ENCODE results near the gene PPID.
"Not testable (repeated sequence)": the region's sequence is repeated elsewhere in the genome, so short reads cannot be mapped to it uniquely, and the experiment has no call there.

The PPID gene

DNA sequence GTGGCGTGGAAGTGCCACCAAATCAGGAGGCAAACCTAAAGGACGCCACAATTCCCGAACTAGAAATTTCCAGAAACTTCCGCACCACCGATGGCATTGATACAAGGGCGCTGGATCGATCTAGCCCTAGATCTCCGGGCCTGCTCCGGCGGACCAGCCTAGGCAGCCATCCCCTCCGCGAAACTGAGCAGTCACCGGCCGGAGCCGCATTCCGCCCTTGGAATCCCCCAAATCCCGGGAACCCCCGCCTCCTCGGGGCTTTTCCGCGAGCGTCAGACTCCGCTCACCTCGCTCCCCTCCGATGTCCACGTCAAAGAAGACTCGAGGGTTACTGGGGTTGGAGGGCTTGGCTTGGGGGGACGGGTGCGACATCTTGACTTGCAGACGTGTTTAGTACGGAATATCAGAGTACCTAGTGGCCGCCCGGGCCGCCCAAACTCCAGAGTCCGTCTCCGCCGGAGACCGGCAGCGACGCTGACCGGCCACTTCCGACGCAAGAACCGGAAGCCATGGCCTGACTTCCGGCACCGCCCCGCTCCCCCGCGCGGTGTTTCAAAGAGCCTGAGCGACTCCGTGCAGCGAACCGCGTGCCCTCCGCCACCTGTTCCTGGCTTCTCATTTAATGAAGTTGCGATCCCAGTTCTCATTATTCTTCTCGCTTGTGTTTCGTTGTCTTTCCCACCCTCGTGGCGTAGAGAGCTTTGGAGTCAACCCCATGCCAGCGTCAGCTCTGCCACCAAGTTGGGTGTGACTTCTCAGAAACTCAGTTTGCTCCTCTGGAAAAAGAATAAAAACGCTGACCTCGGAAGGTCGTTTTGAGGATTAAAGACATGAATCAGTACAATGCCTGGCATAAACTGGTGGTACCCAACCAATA lies at the start of gene PPID:
TSS of gene PPID (minus strand) at position 480 of the 877 bp plus-strand sequence. CDS start at position 372, 108 bp downstream.
- peak; percentile 63 for DNase-seq (ENCODE audit: insufficient read length, low spot score)
- FAIRE-seq: peak; percentile 93

DNA sequence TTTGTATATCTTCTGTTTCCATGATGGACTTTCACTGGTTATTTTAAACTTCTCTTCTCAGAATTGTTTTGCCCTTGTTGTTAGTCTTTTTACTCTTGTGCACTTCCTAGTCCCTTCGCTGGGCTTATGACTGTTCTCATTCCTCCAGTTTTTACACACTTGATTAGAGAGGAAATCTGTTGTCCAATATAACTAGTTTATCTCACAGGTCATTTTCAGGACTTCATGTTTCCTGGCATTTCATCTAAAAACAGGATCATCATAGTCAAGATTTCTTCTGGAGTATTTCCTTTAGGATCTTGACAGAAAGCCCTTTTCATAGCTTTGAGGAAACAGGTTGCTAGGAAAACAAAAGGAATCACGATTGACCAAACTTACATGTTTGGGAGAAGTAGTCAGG lies 48.6 kb upstream of the PPID start:
- FAIRE-seq (no peak), DNase-seq (ENCODE audit: insufficient read length, low spot score) (no peak)

DNA sequence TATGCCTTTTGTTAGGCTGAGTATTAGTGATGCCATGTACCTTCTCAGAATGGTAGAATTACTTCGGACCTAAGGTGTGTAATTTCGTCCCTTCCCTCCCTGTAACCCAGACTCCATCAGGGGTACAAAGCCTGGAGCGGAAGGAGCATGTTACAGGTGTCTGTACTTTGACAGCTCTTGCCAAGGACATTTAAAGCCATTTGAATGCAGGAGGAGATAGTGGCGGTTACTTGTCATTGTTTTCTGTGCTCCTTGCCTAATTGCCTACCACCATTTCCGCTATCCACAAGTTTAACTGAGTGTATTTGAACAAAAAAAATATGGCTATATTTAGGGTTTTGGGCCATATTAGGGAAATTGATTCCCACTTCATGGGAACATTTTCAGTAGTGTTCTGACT lies 47.5 kb upstream of the PPID start:
- no peak for DNase-seq (ENCODE audit: insufficient read length, low spot score)
- FAIRE-seq: no peak

DNA sequence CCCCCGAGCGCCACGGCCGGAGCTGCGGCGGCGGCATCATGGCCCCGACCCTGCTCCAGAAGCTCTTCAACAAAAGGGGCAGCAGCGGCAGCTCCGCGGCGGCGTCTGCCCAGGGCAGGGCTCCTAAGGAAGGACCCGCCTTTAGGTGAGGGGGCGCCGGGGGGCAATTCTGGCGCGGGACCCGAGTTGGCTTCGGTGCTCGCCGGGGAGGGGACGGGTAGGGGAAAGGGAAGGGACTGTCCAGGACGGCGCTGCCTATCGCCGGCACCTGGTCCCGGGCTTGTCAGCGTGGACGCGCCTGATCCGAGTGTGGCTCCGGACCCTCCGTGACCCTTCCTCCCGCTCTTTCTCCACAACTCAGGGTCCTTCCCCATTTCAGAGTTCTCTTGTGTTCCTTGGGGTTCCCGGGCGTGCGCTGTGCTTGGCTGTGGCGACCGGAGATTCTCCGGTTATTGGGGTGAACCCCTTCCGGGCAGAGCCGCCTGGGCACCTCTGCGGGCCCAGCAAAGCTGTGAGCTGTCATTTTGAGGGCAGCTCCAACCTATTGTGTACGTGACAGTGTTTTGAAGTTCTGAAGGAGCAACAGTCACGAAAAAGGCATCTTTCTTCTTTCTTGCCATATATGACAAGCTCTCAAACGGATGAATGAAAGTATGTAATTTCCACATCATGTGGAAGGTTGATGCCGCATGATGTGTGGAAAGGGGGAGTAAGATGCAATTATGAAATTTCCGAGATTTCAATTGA lies 46.2 kb upstream of the PPID start:
- DNase-seq (ENCODE audit: insufficient read length, low spot score) (peak; percentile 36), FAIRE-seq (peak; percentile 86)

DNA sequence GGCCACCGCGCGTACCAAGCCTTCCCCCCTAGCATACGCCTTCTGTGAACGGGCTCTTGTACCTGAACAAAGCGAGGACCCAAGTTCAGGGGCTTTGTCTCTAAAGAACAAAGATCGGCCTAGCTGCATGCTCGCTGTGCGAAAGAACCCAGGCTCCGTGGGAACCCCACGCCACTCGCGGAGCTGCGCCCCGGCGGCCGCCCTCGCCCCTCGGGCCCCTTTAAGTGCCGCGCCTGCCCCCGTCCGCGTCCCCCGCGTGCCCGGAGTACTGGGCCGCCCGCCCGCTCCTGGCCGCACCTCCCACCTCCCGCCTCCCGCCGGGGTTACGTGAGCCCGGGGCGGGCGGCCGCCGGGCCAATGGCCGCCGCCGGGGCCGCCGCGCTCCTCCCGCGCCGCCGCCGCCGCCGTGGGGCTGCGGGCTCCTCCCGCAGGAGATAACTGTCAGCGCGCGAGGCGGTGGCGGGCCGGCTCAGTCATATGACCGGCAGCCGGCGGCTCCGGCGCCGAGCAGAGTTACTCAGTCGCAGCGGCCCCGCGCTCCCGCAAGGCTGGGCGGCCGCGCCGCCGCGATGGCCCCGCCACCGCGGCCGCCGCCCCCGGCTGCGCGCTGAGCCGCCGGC lies 45.5 kb upstream of the PPID start, which contains the start of gene FNIP2:
TSS of gene FNIP2 (plus strand) at position 472 of the 620 bp plus-strand sequence. CDS start 187 bp downstream, outside the sequence.
- DNase-seq (ENCODE audit: insufficient read length, low spot score) (peak; percentile 73), FAIRE-seq (no peak)

DNA sequence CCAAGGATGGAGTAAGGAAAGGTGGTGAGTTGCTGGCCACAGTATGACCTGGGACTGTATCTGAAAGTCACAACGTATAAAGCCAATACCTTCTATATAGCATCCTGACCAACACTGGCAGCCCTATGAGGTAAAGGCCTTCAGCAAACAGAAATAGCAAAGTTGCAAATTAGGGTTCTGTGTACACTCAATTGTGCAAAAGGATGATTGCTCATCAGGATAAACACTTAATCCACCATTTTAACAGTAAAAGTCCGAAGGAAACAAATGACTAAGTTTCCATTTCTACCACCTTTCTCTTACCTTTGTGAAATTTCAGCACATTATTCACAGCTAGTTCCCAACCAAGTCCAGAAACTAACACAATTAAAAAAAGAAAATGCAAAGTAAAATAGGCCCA lies 44.3 kb upstream of the PPID start:
- DNase-seq (ENCODE audit: insufficient read length, low spot score) (no peak), FAIRE-seq (no peak)

DNA sequence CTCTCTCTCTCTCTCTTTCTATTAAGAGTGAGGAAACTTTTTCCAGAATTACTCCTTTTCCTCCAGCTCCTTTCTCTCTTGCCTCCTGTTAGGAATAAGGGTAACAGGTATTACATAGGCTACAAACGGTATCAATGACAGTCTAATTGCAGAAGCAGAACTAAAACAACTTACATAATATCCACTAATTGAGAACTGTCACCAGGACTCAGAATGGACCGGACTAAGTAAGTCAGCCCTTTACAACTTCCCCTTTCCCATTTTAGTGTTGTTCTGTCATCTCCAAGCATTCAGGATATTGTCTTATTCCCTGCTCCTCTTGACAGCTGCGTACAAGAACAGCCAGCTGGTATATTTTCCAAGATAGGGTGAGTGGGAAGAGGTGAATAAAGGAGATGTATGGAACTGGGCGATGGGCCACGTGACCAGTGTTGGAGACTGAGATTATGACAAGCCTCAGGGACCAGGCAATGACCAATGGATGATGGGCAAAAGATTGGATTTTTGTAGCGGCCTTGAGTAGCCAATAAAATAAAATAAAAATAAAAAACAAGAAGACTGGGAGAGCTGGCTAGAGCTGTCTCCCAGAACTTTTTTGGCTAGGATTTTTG lies 43.3 kb upstream of the PPID start:
- no peak for FAIRE-seq
- no peak for DNase-seq (ENCODE audit: insufficient read length, low spot score)

DNA sequence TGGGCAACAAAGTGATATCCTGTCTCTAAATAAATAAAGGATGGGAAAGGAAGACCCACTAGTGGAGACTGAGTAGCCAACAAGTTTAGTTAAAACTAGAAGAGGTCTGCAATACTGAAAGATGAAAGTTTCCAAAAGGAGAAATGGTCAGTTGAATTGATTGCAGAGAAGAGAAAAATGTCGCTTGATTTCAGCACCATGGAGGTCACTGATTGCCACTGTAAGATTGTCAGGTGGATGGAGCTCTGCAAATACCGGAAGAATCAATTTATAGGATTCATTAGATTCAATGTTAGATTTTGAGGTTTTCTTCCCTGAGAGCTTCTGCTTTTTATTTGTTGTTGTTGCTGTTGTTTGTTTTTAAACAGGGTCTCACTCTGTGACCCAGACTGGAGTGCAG lies 40.3 kb upstream of the PPID start:
- DNase-seq (ENCODE audit: insufficient read length, low spot score): no peak
- FAIRE-seq: no peak

DNA sequence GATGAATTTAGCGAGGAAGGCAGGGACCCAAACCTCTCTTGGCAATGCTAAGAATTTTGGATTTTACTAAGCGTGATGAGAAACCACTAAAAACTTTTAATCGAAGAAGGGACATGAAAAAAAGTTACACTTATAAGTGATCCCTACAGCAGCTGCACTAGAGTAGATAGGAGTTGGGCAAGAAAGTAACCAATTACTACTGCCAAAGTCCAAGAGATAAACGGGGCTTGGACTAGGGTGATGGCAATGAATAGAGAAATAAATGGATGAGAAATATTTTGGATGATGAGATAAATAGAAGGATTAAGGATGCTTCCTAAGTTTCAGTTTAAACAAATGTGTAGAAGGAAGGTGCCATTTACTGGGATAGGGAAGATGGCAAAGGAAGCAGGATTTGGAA lies 39.4 kb upstream of the PPID start:
- FAIRE-seq: no peak

DNA sequence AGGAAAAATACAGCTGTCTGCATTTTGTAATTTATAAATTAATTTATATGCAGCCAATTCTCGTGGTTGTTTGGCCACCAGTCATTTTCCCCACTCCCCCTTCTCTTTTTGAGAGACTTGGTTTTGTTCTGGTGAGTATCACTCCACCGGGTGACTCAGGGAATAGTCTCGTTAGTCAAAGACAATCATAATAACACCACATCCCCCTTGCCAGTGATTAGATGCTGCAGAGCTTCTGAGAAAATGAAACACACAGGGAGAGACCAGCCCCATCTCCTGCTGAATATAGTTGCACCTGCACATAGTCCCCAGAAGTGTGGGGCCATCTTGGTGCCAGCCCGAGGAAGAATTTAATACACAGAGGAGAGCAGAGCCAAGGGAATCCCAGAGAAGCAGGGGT lies 37.7 kb upstream of the PPID start:
- DNase-seq (ENCODE audit: insufficient read length, low spot score) (no peak), FAIRE-seq (no peak)

More for the DNA sequence above, 39.4 kb upstream of the PPID start:
- DNase-seq (ENCODE audit: insufficient read length, low spot score): no peak

DNA sequence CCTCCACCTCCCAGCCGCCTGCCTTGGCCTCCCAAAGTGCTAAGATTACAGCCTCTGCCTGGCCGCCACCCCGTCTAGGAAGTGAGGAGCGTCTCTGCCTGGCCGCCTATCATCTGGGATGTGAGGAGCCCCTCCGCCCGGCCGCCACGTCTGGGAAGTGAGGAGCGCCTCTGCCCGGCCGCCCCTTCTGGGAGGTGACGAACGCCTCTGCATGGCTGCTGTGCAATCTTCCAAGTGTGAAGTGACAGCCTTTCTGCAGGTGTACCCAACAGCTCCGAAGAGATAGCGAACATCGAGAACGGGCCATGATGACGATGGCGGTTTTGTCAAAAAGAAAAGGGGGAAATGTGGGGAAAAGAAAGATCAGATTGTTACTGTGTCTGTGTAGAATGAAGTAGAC lies 36.3 kb upstream of the PPID start:
- FAIRE-seq; DNase-seq (ENCODE audit: insufficient read length, low spot score): not testable (repeated sequence)

DNA sequence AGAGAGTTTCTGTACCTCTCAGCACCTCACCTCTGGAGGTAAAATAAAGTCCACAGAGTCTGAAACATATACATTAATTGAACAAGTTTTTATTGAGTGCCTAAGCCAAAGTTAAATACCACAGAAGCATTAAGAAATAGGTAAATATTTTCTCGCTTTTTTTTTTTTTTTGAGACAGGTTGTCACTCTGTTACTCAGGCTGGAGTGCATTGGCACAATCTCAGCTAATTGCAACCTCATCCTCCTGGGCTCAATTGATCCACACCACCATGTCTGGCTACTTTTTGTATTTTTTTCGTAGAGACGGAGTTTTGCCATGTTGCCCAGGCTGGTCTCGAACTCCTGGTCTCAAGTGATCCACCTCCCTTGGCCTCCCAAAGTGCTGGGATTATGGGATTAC lies 35.5 kb upstream of the PPID start:
- DNase-seq (ENCODE audit: insufficient read length, low spot score) (no peak), FAIRE-seq (no peak)

DNA sequence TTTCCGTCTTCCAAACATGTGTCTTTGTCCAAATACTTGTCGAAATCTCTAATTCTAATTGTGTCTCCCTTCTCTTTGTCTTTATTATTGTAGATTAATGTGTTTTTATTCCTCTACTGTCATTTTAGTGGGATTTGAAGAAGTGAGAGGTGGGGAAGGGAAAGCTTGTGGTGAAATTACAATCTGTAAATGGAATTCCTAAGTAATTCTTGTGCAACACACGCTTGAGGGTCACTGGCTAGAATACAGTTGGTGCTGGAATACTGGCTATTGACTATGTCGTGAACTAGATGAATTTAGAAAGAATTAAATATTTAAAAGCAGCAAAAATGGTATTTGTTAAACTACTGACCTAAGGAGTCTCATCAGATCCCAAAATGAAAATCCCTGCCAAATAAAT lies 34.9 kb upstream of the PPID start:
- DNase-seq (ENCODE audit: insufficient read length, low spot score): no peak
- FAIRE-seq: no peak

DNA sequence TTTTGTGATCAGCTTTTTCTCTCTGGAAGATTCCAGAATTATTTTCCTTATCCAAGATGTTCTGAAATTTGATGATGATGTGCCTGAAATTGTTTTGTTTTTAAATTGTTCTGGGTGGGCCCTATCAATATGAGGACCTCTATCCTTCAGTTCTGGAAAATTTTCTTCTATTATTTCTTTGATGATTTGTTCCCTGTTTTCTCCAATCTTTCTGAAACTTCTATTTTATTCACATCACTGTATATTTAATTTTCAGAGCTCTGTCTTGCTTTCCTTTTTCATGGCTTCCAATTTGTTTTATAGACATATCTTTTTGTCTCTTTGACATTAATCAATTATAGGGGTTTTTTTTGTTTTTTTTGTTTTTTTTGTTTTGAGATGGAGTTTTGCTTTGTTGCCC lies 33.4 kb upstream of the PPID start:
- no peak for DNase-seq (ENCODE audit: insufficient read length, low spot score)
- FAIRE-seq: no peak

DNA sequence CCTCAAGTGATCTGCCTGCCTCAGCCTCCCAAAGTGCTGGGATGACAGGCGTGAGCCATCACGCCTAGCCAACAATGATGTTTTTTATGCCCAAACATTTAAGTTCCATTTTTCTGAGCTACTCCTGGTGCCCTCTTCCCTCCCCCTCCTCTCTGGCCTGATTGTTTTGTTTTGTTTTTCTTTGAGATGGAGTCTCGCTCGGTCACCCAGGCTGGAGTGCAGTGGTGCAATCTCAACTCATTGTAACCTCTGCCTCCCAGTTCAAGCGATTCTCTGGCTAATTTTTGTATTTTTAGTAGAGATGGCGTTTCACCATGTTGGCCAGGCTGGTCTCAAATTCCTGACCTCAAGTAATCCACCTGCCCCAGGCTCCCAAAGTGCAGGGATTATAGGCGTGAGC lies 32.6 kb upstream of the PPID start:
- not testable (repeated sequence) for FAIRE-seq; DNase-seq (ENCODE audit: insufficient read length, low spot score)

DNA sequence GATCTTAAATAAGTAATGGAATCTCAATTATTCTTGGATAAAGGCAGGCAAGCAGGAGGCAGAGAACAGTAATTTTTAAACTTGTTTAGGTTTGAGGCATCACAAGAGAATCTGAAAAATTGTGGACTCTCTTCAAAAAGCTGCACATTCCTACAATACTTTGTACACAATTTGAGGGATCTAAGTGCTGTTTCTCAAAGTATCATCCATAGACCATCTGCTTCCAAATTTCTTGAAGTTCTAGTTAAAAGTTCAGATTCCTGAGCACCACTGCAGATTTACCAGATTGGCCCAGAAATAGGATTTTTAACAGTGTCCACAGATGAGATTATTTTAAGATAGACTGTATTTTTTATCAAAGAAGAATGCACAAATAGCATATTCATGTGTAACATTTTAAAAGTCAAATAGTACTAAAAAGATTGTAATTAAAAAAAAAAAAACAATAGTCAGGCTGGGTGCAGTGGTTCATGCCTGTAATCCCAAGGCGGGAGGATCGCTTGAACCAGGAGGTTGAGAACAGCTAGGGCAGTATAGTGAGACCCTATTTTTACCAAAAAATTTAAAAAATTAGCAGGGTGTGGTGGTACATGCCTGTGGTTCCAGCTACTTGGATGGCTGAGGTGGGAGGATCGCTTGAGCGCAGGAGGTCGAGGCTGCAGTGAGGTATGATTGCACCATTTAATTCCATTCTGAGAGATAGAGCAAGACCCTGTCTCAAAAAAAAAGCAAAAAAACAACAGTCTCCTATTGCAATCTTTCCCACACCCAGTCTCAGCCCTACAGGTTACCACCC lies 31.4 kb upstream of the PPID start:
- DNase-seq (ENCODE audit: insufficient read length, low spot score) (no peak), FAIRE-seq (no peak)

DNA sequence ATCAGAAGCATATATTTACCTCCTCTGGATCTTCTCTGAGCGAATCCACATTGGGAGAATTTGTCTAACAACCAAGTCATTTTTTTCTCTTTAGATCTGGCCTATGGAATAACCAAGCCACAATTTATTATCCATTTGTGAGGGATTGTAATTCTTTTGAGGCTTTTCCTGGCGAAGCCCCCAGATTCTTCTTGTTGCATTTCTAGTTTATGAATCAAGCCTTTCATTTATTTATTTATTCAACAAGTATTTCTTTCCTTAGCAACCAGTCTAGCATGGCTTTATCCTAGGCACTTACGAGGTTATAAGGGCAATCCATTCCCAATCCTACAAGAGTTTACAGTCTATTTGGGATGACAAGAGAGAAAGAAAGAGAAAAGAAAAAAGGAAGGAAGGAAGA lies 27.2 kb upstream of the PPID start:
- FAIRE-seq: no peak
- no peak for DNase-seq (ENCODE audit: insufficient read length, low spot score)

DNA sequence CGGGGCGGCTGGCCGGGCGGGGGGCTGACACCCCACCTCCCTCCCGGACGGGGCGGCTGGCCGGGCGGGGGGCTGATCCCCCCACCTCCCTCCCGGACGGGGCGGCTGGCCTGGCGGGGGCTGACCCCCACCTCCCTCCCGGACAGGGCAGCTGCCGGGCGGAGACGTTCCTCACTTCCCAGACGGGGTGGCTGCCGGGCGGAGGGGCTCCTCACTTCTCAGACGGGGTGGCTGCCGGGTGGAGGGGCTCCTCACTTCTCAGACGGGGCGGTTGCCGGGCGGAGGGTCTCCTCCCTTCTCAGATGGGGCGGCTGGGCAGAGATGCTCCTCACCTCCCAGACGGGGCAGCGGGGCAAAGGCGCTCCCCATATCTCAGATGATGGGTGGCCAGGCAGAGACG lies 23.3 kb upstream of the PPID start:
- DNase-seq (ENCODE audit: insufficient read length, low spot score); FAIRE-seq: not testable (repeated sequence)

DNA sequence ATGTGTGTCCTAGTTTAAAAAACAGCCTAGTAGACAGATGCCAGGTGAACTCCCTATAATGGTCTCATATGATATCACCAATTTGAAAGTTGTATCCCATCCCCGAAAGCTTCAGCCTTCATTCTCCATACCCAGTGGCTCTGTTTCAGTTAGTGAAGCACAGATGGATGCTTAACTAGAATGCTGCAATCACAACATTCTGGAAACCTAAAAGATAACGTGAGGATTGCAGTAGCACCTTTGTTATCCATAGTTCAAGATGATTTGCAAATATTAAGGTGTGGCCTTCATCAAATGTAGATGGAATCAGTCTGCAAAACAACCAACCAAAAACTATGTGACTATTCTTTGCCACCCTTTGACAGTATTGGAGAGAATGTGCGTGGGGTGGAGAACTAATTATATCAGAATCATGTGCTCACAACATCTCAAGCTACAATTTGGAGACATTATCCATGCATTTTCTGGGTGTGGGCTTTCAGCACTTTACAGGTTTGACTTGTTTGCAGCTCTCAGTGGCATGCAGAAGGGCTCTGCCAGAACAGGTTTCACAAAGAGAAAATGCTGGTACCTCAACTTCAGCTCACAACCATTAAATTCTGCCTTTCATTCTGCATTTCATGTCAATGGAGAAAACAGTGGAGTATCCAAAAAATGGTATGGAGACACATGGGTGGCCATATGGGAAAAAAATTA lies 18.3 kb upstream of the PPID start:
- DNase-seq (ENCODE audit: insufficient read length, low spot score): no peak
- no peak for FAIRE-seq

DNA sequence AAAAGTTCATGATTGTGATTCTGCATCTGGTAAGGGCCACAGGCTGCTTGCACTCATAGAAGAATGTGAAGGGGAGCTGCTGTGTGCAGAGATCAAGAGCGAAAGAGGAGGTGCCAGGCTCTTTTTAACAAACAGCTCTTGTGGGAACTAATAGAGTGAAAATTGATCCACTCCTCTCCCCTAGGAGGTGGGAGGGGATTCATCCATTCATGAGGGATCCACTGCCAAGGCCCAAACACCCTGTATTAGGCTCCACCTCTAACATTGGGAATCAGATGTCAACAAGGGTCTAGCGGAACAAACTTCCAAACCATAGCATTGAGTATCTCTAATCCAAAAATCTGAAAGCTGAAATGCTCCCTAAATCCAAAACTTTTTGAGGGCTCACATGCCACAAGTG lies 16.4 kb upstream of the PPID start:
- no peak for FAIRE-seq
- no peak for DNase-seq (ENCODE audit: insufficient read length, low spot score)
